Effector memory CD8-positive, alpha-beta T cell (primary cell): Measurements from ENCODE around the gene SUN1.
"Not testable (repeated sequence)": the region's sequence is repeated elsewhere in the genome, so short reads cannot be mapped to it uniquely, and the experiment has no call there.

Experiments used
- ATAC-seq: fragments of 150-1000 bp; cut with Tn5 transposase; replicated peaks from 2 replicates; pipeline ENCODE4 v1.10.0; 2021; ENCODE audit warnings: mild to moderate bottlenecking, moderate library complexity
- DNase-seq, 3 experiments: peaks; one replicate each; pipeline ENCODE4 v3.0.0; 2021
- H3K27ac Mint-ChIP-seq, 2 donors: one replicate each; pipeline ENCODE4 v1.8.0; 2022; ENCODE audit warnings: mild to moderate bottlenecking in 2 of 2, mixed read lengths in 2 of 2, moderate library complexity in 2 of 2
- H3K27me3 Mint-ChIP-seq, 2 donors: one replicate each; pipeline ENCODE4 v1.8.0; 2022; ENCODE audit warnings: mixed read lengths in 2 of 2
- H3K36me3 Mint-ChIP-seq: one replicate; pipeline ENCODE4 v1.8.0; 2022; ENCODE audit warnings: mild to moderate bottlenecking, moderate library complexity, mixed read lengths; ENCODE audit not compliant: insufficient read depth
- H3K4me1 Mint-ChIP-seq, 2 donors: one replicate each; pipeline ENCODE4 v1.8.0; 2022; ENCODE audit warnings: low read depth in 2 of 2, mixed read lengths in 2 of 2
- H3K4me3 Mint-ChIP-seq, 2 donors: one replicate each; pipeline ENCODE4 v1.8.0; 2022; ENCODE audit warnings: mild to moderate bottlenecking in 2 of 2, mixed read lengths in 2 of 2, moderate library complexity in 2 of 2
- H3K9me3 Mint-ChIP-seq, 2 donors: one replicate each; pipeline ENCODE4 v1.8.0; 2022; ENCODE audit warnings: mixed read lengths in 2 of 2

Gene SUN1

DNA sequence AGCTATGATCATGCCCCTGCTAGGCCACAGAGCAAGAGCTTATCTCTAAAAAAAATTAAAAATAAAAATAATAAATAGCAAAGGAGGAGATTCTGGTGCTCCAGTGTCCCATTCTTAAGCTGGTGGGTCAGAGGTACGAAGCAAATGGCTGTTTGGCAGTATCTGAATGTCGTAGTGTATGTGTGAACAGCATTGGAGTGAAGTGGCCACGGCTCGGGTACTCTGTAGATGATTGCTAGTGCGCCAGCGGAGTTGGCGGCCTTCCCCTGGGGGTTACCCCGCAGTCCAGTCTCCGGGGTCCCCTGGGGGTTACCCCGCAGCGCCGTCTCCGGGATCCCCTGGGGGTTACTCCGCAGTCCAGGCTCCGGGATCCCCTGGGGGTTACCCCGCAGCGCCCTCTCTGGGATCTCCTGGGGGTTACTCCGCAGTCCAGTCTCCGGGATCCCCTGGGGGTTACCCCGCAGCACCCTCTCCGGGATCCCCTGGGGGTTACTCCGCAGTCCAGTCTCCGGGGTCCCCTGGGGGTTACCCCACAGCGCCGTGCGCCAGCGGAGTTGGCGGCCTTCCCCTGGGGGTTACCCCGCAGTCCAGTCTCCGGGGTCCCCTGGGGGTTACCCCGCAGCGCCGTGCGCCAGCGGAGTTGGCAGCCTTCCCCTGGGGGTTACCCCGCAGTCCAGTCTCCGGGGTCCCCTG lies 14.8 kb downstream of the SUN1 start:
- H3K27ac Mint-ChIP-seq, H3K9me3 Mint-ChIP-seq, H3K4me3 Mint-ChIP-seq, H3K27me3 Mint-ChIP-seq, ATAC-seq, H3K4me1 Mint-ChIP-seq, DNase-seq: not testable (repeated sequence)
- peaks cover 33% of the 10 kb centered on the region for H3K36me3 Mint-ChIP-seq

DNA sequence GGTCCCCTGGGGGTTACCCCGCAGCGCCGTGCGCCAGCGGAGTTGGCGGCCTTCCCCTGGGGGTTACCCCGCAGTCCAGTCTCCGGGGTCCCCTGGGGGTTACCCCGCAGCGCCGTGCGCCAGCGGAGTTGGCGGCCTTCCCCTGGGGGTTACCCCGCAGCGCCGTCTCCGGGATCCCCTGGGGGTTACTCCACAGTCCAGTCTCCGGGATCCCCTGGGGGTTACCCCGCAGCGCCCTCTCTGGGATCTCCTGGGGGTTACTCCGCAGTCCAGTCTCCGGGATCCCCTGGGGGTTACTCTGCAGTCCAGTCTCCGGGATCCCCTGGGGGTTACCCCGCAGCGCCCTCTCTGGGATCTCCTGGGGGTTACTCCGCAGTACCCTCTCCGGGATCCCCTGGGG lies 15.5 kb downstream of the SUN1 start:
- H3K27ac Mint-ChIP-seq, H3K4me3 Mint-ChIP-seq, H3K27me3 Mint-ChIP-seq, H3K4me1 Mint-ChIP-seq, ATAC-seq, DNase-seq, H3K9me3 Mint-ChIP-seq: not testable (repeated sequence)
- H3K36me3 Mint-ChIP-seq = peaks cover 30% of the 10 kb centered on the region

DNA sequence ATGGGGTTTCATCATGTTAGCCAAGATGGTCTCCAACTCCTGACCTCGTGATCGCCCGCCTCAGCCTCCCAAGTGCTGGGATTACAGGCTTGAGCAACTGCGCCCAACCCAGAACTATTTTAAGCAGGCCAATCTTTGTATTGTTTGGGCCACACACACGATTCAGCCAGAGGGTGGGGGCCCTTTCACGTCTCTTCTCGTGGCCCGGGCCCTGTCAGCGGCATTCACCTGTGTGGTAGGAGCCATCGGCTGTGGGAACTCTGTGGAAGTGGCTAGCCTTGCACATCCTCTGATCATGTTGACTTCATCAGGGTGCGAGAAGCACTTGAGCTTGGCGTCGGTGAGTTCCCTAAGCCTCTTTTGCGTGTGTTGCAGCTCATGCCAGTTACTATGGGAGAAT lies 16.9 kb downstream of the SUN1 start:
- no peaks in the 10 kb centered on the region for H3K4me1 Mint-ChIP-seq
- DNase-seq (no peak), ATAC-seq (no peak)
- peaks cover 23% of the 10 kb centered on the region for H3K36me3 Mint-ChIP-seq
- no peak overlapping the region for H3K27ac Mint-ChIP-seq
- no peaks in the 10 kb centered on the region for H3K27me3 Mint-ChIP-seq
- H3K4me3 Mint-ChIP-seq = no peak overlapping the region
- H3K9me3 Mint-ChIP-seq = no peaks in the 10 kb centered on the region

DNA sequence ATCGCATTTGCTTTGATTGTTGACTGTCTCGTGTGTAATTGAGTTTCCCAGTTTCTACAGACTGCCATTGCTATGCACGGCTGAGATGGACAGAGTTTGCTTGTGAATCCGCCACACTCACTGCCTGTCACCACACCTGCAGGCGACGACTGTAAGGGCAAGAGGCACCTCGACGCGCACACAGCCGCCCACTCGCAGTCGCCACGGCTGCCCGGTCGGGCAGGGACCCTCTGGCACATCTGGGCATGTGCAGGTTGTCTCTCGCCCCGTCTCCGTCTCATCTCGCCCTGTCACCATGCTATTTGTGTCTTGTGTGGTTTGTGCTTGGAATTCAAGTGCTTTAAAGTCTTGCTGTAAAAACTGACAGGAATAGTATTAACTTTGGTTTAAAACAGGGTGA lies 17.5 kb downstream of the SUN1 start:
- Mint-ChIP-seq H3K4me1 (no peaks in the 10 kb centered on the region), H3K27ac (no peak overlapping the region), H3K36me3 (peaks cover 20% of the 10 kb centered on the region), H3K9me3 (no peaks in the 10 kb centered on the region), H3K27me3 (no peaks in the 10 kb centered on the region), H3K4me3 (no peak overlapping the region)
- DNase-seq (no peak), ATAC-seq (no peak)

DNA sequence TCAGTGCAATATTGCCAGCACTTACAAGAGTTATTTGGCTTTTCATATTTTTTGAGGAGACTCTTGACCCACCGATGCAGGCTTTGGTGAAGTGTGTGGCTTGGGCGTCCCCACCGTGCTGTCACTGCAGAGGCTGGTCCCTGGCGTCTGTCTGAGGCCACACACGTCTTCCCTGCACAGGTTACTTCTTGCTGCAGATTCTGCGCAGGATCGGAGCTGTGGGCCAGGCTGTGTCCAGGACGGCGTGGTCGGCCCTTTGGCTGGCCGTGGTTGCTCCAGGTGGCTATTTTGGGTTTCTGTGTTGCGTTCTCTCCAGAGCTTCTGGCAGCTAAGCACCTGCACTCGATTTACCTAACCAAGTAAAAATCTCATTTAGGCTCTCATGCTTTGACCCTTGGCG lies 18.9 kb downstream of the SUN1 start:
- ATAC-seq (no peak), DNase-seq (no peak)
- Mint-ChIP-seq H3K27me3 (no peaks in the 10 kb centered on the region), H3K36me3 (peaks cover 20% of the 10 kb centered on the region), H3K9me3 (no peaks in the 10 kb centered on the region), H3K4me1 (no peaks in the 10 kb centered on the region), H3K27ac (no peak overlapping the region), H3K4me3 (no peak overlapping the region)

DNA sequence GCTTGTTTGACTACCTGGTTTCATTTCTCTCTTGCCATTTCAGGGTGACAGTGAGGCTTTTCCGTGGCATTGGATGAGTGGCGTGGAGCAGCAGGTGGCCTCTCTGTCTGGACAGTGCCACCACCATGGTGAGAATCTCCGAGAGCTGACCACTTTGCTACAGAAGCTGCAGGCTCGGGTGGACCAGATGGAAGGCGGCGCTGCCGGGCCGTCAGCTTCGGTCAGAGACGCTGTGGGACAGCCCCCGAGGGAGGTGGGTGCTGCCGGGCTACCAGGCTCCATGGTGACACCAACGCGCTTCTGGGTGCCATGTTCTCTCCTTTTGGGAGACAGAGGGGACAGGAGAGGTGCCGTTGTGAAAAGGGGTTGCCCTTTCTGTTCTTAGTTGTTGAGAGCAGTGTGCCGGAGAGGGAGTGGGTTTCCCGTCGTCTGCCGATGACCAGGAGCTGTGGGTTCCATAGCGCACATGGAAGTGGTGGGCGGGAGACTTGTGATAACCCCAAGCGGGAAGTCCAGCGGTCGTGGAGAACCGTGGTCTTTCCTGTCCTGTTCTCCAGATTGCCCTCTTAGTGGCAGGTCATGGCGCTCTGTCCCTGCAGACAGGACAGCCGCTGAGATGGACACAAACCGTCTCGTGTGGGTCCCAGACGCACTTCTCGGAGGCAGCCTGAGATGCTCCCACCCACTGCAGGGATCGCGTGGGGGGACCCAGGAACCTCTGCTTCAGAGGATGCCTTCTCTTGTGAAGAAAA lies 21.3 kb downstream of the SUN1 start:
- peak overlapping the region in 1 of 2 donors; percentile 63 for H3K27ac Mint-ChIP-seq
- H3K27me3 Mint-ChIP-seq = no peaks in the 10 kb centered on the region
- no peak for DNase-seq
- no peaks in the 10 kb centered on the region for H3K4me1 Mint-ChIP-seq
- H3K9me3 Mint-ChIP-seq = no peaks in the 10 kb centered on the region
- peaks cover 24% of the 10 kb centered on the region for H3K36me3 Mint-ChIP-seq
- H3K4me3 Mint-ChIP-seq = no peak overlapping the region
- ATAC-seq = no peak

GRCh38 chr7:854118-854775 lies 22.0 kb downstream of the SUN1 start:
- H3K27me3 Mint-ChIP-seq = no peaks in the 10 kb centered on the region

GRCh38 chr7:855686-856369 lies 23.6 kb downstream of the SUN1 start:
- no peak overlapping the region for H3K27ac Mint-ChIP-seq
- DNase-seq = no peak
- no peaks in the 10 kb centered on the region for H3K9me3 Mint-ChIP-seq
- H3K36me3 Mint-ChIP-seq = peaks cover 33% of the 10 kb centered on the region
- H3K4me1 Mint-ChIP-seq = no peaks in the 10 kb centered on the region
- H3K27me3 Mint-ChIP-seq = no peaks in the 10 kb centered on the region
- no peak for ATAC-seq
- no peak overlapping the region for H3K4me3 Mint-ChIP-seq

More at GRCh38 chr7:854118-854775, 22.0 kb downstream of the SUN1 start:
- no peak overlapping the region for H3K4me3 Mint-ChIP-seq
- no peak overlapping the region for H3K27ac Mint-ChIP-seq
- peaks cover 23% of the 10 kb centered on the region for H3K36me3 Mint-ChIP-seq
- H3K9me3 Mint-ChIP-seq = no peaks in the 10 kb centered on the region
- DNase-seq (no peak), ATAC-seq (no peak)
- H3K4me1 Mint-ChIP-seq = no peaks in the 10 kb centered on the region

- Mint-ChIP-seq H3K36me3 (peaks cover 40% of the 10 kb centered on the region), H3K27ac (no peak overlapping the region), H3K27me3 (no peaks in the 10 kb centered on the region), H3K9me3 (no peaks in the 10 kb centered on the region), H3K4me3 (no peak overlapping the region), H3K4me1 (no peaks in the 10 kb centered on the region)
- ATAC-seq (no peak), DNase-seq (no peak)
Measured at GRCh38 chr7:856444-857095, 24.3 kb downstream of the SUN1 start.

- H3K4me1 Mint-ChIP-seq = no peaks in the 10 kb centered on the region
- no peaks in the 10 kb centered on the region for H3K27me3 Mint-ChIP-seq
- H3K4me3 Mint-ChIP-seq = no peak overlapping the region
- H3K36me3 Mint-ChIP-seq = peaks cover 45% of the 10 kb centered on the region
- DNase-seq = no peak
- no peak for ATAC-seq
- no peak overlapping the region for H3K27ac Mint-ChIP-seq
- H3K9me3 Mint-ChIP-seq = no peaks in the 10 kb centered on the region
Measured at GRCh38 chr7:857661-858060, 25.4 kb downstream of the SUN1 start.

DNA sequence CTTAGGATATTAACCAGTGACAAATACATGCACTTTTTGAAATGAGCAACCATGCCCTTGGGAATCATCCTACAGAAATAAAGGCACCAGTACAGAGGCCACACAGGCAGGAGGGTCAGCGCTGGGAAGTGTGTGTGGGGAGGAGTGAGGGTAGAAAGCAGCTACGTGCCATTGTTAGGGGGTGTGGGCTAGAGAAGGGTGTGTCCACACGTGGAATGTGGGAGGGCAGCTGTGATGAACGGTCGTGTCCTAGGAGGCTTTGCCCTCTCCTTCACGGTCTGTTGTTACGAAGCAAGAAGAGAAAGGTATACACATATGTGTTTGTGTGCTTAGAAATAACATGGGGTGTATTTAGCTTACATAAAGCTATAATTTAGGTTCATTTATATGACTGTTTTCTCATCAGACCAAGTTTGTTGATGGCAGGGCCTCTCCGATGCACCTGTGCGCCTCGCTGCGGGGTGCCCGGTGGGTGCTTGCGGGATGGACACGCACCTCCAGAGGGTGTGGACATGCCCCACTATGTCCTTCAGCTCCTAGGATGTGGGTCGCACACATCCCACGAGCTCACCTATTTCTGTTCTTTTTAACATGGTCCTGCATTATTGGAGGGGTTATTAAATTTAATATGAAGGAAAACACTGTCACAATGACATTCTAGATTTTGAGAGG lies 27.2 kb downstream of the SUN1 start:
- no peak overlapping the region for H3K4me3 Mint-ChIP-seq
- ATAC-seq = no peak
- H3K36me3 Mint-ChIP-seq = peaks cover 42% of the 10 kb centered on the region
- no peaks in the 10 kb centered on the region for H3K4me1 Mint-ChIP-seq
- no peaks in the 10 kb centered on the region for H3K9me3 Mint-ChIP-seq
- no peak for DNase-seq
- no peak overlapping the region for H3K27ac Mint-ChIP-seq
- H3K27me3 Mint-ChIP-seq = no peaks in the 10 kb centered on the region

GRCh38 chr7:860149-860548 lies 27.9 kb downstream of the SUN1 start:
- Mint-ChIP-seq H3K9me3 (no peaks in the 10 kb centered on the region), H3K27ac (no peak overlapping the region), H3K36me3 (peaks cover 42% of the 10 kb centered on the region), H3K27me3 (no peaks in the 10 kb centered on the region), H3K4me1 (no peaks in the 10 kb centered on the region), H3K4me3 (no peak overlapping the region)
- DNase-seq = no peak
- no peak for ATAC-seq

DNA sequence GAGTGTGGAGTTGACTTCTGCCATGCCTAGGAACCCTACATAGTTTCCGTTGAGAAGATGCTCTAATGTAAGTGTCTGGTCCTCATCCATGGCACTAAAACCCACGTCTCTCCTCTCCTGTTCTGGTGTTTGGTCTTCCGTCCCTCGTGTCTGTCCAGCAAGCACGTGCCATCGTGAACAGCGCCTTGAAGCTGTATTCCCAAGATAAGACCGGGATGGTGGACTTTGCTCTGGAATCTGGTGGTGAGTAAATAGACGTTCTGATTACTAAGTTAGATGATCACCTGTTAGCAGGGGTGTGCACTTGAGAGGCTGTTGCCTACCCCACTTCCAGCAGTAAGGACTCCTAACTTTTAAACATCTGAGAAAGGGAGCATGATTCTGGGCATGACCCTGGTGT lies 28.9 kb downstream of the SUN1 start:
- no peak overlapping the region for H3K4me3 Mint-ChIP-seq
- no peak overlapping the region for H3K27ac Mint-ChIP-seq
- ATAC-seq (no peak), DNase-seq (no peak)
- H3K9me3 Mint-ChIP-seq = no peaks in the 10 kb centered on the region
- H3K27me3 Mint-ChIP-seq = no peaks in the 10 kb centered on the region
- peaks cover 42% of the 10 kb centered on the region for H3K36me3 Mint-ChIP-seq
- no peaks in the 10 kb centered on the region for H3K4me1 Mint-ChIP-seq
